Upper lobe of right lung (tissue), 1 donor: ENCODE data around the gene PTPRN2. TPM values are rescaled to one million over a fixed set of nuclear protein-coding genes. Genes with fewer than 3 reads are reported as not detected.

Source experiments
- ATAC-seq: fragments of 200-7000 bp; cut with Tn5 transposase; one replicate; pipeline ENCODE4 v1.9.1; 2020; ENCODE audit warnings: mild to moderate bottlenecking, moderate library complexity
- DNase-seq: peaks from one replicate; pipeline ENCODE4 v3.0.0-alpha.2; 2020
- H3K27ac ChIP-seq: fragments of 200-600 bp; one replicate; pipeline ENCODE4 v1.8.0; 2022
- H3K27me3 ChIP-seq: fragments of 200-600 bp; one replicate; pipeline ENCODE4 v1.8.0; 2022; ENCODE audit warnings: mild to moderate bottlenecking
- H3K36me3 ChIP-seq: fragments of 200-600 bp; one replicate; pipeline ENCODE4 v1.8.0; 2022
- H3K4me1 ChIP-seq: fragments of 200-600 bp; one replicate; pipeline ENCODE4 v1.8.0; 2022
- H3K4me3 ChIP-seq: fragments of 200-600 bp; one replicate; pipeline ENCODE4 v1.8.0; 2022; ENCODE audit warnings: mild to moderate bottlenecking
- H3K9me3 ChIP-seq: fragments of 200-600 bp; one replicate; pipeline ENCODE4 v1.8.0; 2022
- intact Hi-C: fragments of 100-400 bp; cut with DNase I; formaldehyde crosslinking; loops from one replicate; pipeline ENCODE4 v1.11.0; 2022
- total RNA-seq: library from RNA; stranded (reverse); fragmentation: NEBNext Ultra II Directional; extraction: Animal tissue kit (Norgen Biotek cat#: 25700); gene quantifications from one replicate; pipeline ENCODE4 v1.2.1, GENCODE V29; 2021
- TF ChIP-seq, protein P1 (sequence below): fragments of 200-600 bp; IDR thresholded peaks from one replicate; pipeline ENCODE4 v1.8.0; 2022; ENCODE audit warnings: antibody characterized with exemption
- donor health status: DM: no; HTN: yes; CAD: no; lungs with severe emphysema.

PTPRN2 gene
- total RNA-seq, 1 donor from 2014 or later, result 4.9 TPM

DNA sequence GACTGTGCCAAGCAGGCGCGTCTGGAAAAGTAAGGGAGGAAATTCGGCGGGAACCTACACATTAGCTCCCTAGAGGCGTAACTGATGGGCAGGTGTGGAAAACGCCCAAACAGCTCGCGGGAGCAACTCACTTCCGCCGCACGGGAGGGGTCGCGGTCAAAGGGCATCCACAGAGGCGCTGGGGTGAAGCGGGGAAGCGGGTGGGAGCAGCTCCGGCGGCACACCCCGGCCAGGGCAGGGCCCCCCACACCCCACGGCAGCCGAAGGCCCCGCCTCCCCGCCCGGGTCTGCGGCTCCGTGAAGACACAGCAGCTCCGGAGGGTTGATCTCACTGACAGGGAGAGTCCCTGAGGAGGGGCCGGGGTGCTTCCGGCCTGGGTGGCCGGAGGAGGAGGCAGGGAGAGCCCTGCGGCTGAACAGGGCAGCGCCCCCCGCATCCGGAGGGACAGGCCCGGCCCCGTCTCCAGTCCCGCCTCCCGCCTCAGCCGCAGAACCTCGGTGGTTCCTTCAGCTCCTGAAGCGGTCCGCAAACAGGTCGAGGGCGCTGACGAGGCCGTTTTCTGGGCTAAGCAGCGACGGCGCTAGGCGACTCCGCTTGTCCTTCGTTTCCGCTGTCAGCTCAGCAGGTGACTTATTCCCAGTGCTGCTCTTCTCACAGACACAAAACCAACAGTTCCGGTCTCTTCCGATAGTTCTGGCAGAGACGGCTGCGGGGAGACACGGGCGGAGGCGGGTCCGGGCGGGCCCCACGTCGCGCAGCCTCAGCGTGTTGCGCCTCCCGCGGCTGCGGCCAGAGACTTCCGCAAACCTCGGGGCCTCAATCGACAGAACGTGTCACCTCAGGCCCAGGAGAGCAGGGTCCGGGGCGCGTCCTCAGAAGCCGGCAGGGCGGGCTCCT, 974.7 kb downstream of the PTPRN2 start:
- Histone ChIP-seq H3K9me3 (no peaks in the 10 kb centered on the region), H3K4me1 (peaks cover 8% of the 10 kb centered on the region), H3K4me3 (peak overlapping the region; percentile 52), H3K36me3 (no peaks in the 10 kb centered on the region), H3K27me3 (peaks cover 8% of the 10 kb centered on the region), H3K27ac (no peak overlapping the region)
- ATAC-seq (peak; percentile 70), DNase-seq (peak; percentile 76)
- TF ChIP-seq, protein P1, sequence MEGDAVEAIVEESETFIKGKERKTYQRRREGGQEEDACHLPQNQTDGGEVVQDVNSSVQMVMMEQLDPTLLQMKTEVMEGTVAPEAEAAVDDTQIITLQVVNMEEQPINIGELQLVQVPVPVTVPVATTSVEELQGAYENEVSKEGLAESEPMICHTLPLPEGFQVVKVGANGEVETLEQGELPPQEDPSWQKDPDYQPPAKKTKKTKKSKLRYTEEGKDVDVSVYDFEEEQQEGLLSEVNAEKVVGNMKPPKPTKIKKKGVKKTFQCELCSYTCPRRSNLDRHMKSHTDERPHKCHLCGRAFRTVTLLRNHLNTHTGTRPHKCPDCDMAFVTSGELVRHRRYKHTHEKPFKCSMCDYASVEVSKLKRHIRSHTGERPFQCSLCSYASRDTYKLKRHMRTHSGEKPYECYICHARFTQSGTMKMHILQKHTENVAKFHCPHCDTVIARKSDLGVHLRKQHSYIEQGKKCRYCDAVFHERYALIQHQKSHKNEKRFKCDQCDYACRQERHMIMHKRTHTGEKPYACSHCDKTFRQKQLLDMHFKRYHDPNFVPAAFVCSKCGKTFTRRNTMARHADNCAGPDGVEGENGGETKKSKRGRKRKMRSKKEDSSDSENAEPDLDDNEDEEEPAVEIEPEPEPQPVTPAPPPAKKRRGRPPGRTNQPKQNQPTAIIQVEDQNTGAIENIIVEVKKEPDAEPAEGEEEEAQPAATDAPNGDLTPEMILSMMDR, result no peak
- intact Hi-C loops, result no loop called here

- peak overlapping the region; percentile 52 for H3K4me3 ChIP-seq
- ATAC-seq (no peak), DNase-seq (peak; percentile 48)
- H3K27me3 ChIP-seq, result peaks cover 8% of the 10 kb centered on the region
- H3K27ac ChIP-seq, result no peak overlapping the region
- TF ChIP-seq, protein P1, result no peak
- intact Hi-C loops, result no loop called here
- H3K36me3 ChIP-seq, result no peaks in the 10 kb centered on the region
- peaks cover 8% of the 10 kb centered on the region for H3K4me1 ChIP-seq
- H3K9me3 ChIP-seq, result no peaks in the 10 kb centered on the region
These were observed 975.5 kb downstream of the PTPRN2 start for GRCh38 chr7:157612009-157612663.

DNA sequence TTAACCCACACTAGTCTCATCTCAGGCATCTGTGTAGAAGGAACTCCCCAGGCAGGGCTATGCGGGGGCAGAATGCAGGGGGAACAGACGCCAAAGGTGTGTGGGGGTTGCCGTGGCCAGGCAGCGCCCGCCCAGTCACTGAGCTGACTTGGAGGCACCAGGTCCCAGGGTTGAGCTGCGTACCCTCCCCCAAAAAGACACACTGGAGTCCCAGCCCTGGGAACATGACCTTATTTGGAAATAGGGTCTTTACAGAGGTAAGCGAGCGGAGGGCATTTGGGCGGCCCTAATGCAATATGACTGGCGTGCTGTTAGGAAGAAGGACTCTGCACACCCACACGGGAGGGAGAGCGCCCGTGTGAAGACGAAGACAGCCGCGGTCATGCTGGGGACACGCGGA, 976.3 kb downstream of the PTPRN2 start:
- Histone ChIP-seq H3K4me3 (no peak overlapping the region), H3K27me3 (peaks cover 8% of the 10 kb centered on the region), H3K4me1 (peaks cover 8% of the 10 kb centered on the region), H3K27ac (no peak overlapping the region), H3K9me3 (no peaks in the 10 kb centered on the region), H3K36me3 (no peaks in the 10 kb centered on the region)
- ATAC-seq (no peak), DNase-seq (no peak)
- TF ChIP-seq, protein P1, result no peak
- intact Hi-C loops, result no loop called here

- H3K4me1 ChIP-seq, result peaks cover 8% of the 10 kb centered on the region
- H3K4me3 ChIP-seq, result no peak overlapping the region
- no peak for ATAC-seq
- no peaks in the 10 kb centered on the region for H3K9me3 ChIP-seq
- peaks cover 8% of the 10 kb centered on the region for H3K27me3 ChIP-seq
- H3K36me3 ChIP-seq, result no peaks in the 10 kb centered on the region
- TF ChIP-seq, protein P1, result no peak
- H3K27ac ChIP-seq, result no peak overlapping the region
- intact Hi-C loops, result no loop called here
- DNase-seq, result peak; percentile 54
These were observed 976.8 kb downstream of the PTPRN2 start for GRCh38 chr7:157610671-157611295.

GRCh38 chr7:157609932-157610640, 977.5 kb downstream of the PTPRN2 start:
- peaks cover 8% of the 10 kb centered on the region for H3K4me1 ChIP-seq
- TF ChIP-seq, protein P1, result no peak
- H3K27ac ChIP-seq, result no peak overlapping the region
- intact Hi-C loops, result no loop called here
- H3K4me3 ChIP-seq, result no peak overlapping the region
- ATAC-seq (no peak), DNase-seq (peak; percentile 51)
- H3K27me3 ChIP-seq, result peaks cover 8% of the 10 kb centered on the region
- no peaks in the 10 kb centered on the region for H3K36me3 ChIP-seq
- no peaks in the 10 kb centered on the region for H3K9me3 ChIP-seq
